ENCODE measurements around the gene DUS4L. TPM values are rescaled to one million over a fixed set of nuclear protein-coding genes. Genes with fewer than 3 reads are reported as not detected.
"Not testable (repeated sequence)": the region's sequence is repeated elsewhere in the genome, so short reads cannot be mapped to it uniquely, and the experiment has no call there.

Gene DUS4L, protein sequence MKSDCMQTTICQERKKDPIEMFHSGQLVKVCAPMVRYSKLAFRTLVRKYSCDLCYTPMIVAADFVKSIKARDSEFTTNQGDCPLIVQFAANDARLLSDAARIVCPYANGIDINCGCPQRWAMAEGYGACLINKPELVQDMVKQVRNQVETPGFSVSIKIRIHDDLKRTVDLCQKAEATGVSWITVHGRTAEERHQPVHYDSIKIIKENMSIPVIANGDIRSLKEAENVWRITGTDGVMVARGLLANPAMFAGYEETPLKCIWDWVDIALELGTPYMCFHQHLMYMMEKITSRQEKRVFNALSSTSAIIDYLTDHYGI
- polyA plus RNA-seq: 5.9 TPM

DNA sequence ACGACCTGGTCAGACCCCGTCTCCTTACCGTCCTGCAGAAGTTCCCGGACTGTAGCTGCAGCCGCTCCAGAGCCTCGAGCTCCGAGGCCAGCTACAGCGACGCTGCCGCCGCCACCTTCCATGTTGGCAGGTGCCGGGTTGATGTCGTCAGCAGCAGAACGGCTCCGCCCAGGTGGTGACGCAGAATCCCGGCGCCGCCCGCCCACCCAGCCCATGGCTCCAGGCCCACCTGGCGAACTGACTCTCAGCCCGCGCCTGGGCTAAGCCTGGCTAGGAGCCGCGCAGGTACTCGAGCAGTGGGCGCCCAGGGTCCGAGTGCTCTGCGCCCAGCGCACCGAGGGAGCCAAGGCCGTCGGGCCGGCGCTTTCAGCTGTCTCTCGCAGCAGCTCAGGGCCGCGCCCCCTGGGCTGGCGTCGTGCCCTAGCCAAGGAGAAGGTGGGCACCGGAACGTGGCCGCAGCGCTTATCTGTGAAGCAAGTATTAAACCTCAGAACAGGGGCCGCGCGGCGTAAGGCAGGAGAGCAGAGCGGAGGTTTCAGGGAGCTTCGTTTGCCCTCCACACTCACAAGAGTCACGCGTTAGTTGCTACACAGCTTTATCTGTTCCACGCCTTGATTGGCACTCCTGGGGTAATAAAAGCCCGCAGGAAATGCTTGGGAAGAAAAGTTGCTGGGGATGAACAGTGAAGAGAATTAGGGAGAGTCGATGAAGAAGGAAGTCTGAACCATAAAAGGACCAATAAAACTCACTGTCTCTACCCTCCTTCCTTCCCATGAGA, at the start of gene DUS4L, which contains the start of gene COG5:
DUS4L (plus strand) TSS at position 197 of the 778 bp plus-strand sequence. CDS start 3,100 bp downstream, outside the sequence.
COG5 (minus strand) TSS at position 146 of the 778 bp plus-strand sequence; CDS start at position 122, 24 bp downstream.
- Mint-ChIP-seq H3K9me3 (no peaks in the 10 kb centered on the region), H3K4me1 (peaks cover 37 to 42% (median 40%) of the 10 kb centered on the region in 3 donors), H3K4me3 (peak within 1 kb of the TSS; percentile 78 to 97 (median 92)), H3K27ac (peak within 1 kb of the TSS; percentile 51 to 93 (median 93)), H3K36me3 (peaks cover 9% of the 10 kb centered on the region), H3K27me3 (no peaks in the 10 kb centered on the region)

DNA sequence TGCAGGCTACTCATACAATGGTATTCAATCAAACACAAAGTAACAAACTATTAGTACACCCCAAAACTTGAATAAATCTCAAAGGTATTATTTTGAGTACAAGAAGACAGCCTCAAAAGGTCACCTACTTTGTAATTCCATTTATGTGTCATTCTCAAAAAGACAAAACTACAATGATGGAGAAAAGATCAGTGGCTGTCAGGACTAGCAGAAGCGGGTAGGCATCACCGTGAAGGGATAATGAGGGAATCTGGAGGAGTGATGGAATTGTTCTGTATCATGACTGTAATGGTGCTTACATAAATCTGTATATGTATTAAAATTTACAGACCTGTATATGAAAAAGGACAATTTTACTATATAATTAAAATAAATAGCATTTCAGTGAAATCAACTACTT, 37.1 kb upstream of the DUS4L start:
- H3K9me3 Mint-ChIP-seq: peaks cover 0 to 3% (median 0%) of the 10 kb centered on the region in 3 donors
- no peaks in the 10 kb centered on the region for H3K27me3 Mint-ChIP-seq
- no peak overlapping the region for H3K4me3 Mint-ChIP-seq
- peak overlapping the region in 1 of 3 donors; percentile 78 for H3K27ac Mint-ChIP-seq
- H3K4me1 Mint-ChIP-seq: peaks cover 0 to 11% (median 5%) of the 10 kb centered on the region in 3 donors
- H3K36me3 Mint-ChIP-seq: peaks cover 22% of the 10 kb centered on the region

DNA sequence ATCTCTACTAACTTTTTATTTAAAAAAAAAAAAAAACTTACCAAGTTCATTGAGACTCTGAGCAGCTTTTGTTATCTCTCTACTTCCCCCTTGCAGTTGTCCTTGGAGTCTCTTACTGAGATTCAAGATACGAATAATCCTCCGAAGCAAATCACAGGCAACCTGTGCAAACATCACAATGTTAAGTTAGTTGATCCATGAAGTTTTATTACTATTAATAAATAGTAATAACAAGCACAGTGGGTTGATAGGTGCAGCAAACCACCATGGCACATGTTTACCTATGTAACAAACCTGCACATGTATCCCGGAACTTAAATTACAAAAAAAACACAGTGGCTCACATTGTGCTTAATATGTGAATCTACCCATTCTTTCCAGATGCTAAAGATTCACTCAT, 36.6 kb upstream of the DUS4L start:
- Mint-ChIP-seq H3K4me1 (peaks cover 0 to 9% (median 5%) of the 10 kb centered on the region in 3 donors), H3K27me3 (no peaks in the 10 kb centered on the region), H3K4me3 (no peak overlapping the region), H3K36me3 (peaks cover 18% of the 10 kb centered on the region), H3K9me3 (no peaks in the 10 kb centered on the region), H3K27ac (no peak overlapping the region)

DNA sequence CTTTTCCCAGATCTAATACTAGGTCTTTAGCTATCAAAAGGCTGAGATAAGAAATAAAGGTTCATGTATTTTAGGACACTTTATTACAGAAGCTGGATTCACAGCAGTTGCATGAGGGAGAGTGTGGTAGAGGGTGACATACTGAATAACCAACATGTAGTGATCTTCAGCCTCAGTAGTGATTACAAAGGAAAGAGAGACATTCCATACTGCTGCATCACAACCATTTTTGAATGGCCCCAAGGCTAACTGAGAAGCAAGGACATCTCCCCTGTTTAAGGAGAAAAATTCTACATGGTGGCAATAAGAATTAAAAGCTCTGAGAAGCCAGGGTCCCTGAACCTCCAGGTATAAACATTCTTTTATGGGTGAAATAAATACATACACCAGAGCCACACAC, 35.3 kb upstream of the DUS4L start:
- Mint-ChIP-seq H3K27me3 (no peaks in the 10 kb centered on the region), H3K9me3 (no peaks in the 10 kb centered on the region), H3K36me3 (peaks cover 18% of the 10 kb centered on the region), H3K4me1 (peaks cover 2 to 9% (median 5%) of the 10 kb centered on the region in 3 donors), H3K4me3 (no peak overlapping the region), H3K27ac (no peak overlapping the region)

DNA sequence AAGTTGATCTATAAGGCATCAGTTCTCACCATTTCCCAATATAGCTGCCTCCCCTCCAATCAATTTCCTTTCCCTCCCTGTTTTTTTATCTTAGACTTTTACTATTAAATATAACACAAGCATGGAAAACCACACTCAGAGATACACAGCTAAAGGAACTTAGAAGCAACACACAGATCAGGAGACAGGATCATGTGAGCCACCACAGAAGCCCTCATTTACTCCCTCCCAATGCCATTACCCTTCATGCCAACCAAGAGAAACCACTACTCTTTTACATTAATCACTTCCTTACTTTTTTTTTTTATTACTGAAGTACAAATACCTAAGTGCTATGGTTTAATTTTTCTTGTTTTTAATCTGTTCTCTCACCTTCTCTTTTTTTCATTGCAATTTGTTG, 33.0 kb upstream of the DUS4L start:
- no peak overlapping the region for H3K4me3 Mint-ChIP-seq
- H3K27me3 Mint-ChIP-seq: no peaks in the 10 kb centered on the region
- peaks cover 4 to 20% (median 9%) of the 10 kb centered on the region in 3 donors for H3K4me1 Mint-ChIP-seq
- H3K36me3 Mint-ChIP-seq: peaks cover 17% of the 10 kb centered on the region
- H3K9me3 Mint-ChIP-seq: peaks cover 0 to 3% (median 0%) of the 10 kb centered on the region in 3 donors
- H3K27ac Mint-ChIP-seq: peak overlapping the region in 2 of 3 donors; percentile 57 to 71

DNA sequence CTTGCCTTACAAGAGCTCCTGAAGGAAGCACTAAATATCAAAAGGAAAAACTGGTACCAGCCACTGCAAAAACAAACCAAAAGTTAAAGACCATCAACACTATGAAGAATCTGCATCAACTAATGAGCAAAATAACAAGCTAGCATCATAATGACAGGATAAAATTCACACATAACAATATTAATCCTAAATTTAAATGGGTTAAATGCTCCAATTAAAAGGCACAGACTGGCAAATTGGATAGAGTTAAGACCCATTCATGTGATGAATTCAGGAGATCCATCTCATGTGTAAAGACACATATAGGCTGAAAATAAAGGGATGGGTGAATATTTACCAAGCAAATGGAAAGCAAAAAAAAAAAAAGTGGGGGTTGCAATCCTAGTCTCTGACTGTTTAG, 29.6 kb upstream of the DUS4L start:
- H3K27me3 Mint-ChIP-seq: no peaks in the 10 kb centered on the region
- peaks cover 0 to 3% (median 0%) of the 10 kb centered on the region in 3 donors for H3K9me3 Mint-ChIP-seq
- H3K4me1 Mint-ChIP-seq: peaks cover 4 to 16% (median 9%) of the 10 kb centered on the region in 3 donors
- H3K27ac Mint-ChIP-seq: peak overlapping the region in 1 of 3 donors; percentile 17
- H3K4me3 Mint-ChIP-seq: peak overlapping the region in 1 of 4 donors; percentile 19
- H3K36me3 Mint-ChIP-seq: peaks cover 27% of the 10 kb centered on the region

DNA sequence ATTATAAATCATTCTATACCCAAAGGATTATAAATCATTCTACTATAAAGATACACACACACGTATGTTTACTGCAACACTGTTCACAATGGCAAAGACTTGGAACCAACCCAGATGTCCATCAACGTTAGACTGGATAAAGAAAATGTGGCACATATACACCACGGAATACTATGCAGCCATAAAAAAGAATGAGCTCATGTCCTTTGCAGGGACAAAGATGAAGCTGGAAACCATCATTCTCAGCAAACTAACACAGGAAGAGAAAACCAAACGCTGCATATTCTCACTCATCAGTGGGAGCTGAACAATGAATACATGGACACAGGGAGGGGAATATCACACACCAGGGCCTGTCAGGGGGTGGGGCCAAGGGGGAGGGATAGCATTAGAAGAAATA, 26.5 kb upstream of the DUS4L start:
- peak overlapping the region in 1 of 3 donors; percentile 66 for H3K27ac Mint-ChIP-seq
- H3K27me3 Mint-ChIP-seq, H3K9me3 Mint-ChIP-seq, H3K4me3 Mint-ChIP-seq: not testable (repeated sequence)
- H3K36me3 Mint-ChIP-seq: peaks cover 32% of the 10 kb centered on the region
- peaks cover 3 to 11% (median 6%) of the 10 kb centered on the region in 3 donors for H3K4me1 Mint-ChIP-seq

DNA sequence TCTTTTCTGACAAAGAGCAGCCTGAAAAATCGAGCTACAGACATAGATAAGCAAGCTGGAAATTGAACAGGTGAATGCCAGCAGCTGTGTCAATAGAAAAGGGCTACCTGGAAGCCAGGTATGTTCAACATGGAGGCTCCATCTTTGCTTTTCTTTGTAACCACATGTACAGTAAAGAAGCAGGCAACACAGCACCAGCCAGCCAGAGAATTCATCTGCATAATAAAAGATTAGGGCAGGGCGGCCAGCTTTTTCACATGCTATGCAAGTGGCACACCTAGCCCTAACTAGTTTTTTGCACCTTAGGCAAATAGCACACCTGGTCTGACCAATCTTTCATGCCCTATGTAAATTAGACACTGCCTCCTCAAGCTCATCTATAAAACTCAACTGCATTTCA, 25.8 kb upstream of the DUS4L start:
- Mint-ChIP-seq H3K4me3 (no peak overlapping the region), H3K4me1 (peaks cover 6 to 12% (median 6%) of the 10 kb centered on the region in 3 donors), H3K9me3 (peaks cover 0 to 3% (median 0%) of the 10 kb centered on the region in 3 donors), H3K27ac (no peak overlapping the region), H3K27me3 (no peaks in the 10 kb centered on the region), H3K36me3 (peaks cover 35% of the 10 kb centered on the region)

DNA sequence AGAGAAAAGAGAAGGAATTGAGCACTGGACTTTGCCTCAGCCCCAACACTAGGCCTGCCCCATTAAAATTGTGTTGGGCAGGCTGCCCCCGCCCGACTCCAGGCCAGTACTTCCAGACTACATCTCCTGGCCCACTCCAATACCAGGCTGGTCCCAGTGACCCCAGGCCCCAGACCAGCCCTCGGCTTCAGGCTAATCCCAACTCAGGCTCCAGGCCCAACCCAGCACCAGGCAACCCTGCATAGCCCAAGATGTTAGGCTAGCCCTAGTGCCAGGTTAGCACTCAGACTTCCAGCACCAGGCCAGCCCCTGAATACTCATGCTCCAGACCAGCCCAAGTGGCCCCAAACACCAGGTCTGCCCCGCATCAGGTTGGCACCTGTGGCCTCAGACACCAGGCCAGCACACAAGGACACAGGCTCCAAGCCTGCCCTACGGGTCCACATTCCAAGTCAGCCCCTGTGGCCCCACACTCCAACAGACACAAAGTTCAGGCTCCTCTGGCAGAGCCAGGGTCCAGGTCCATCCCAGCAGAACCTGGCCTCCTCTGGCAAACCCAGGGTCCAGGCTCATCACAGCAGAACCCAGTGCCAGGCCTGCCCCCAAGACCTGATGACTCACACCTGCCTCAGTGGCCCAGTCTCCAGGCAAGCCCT, 20.3 kb upstream of the DUS4L start:
- H3K36me3 Mint-ChIP-seq: peaks cover 39% of the 10 kb centered on the region
- peaks cover 2 to 9% (median 3%) of the 10 kb centered on the region in 3 donors for H3K4me1 Mint-ChIP-seq
- H3K9me3 Mint-ChIP-seq: peaks cover 3 to 17% (median 12%) of the 10 kb centered on the region in 3 donors
- H3K4me3 Mint-ChIP-seq: no peak overlapping the region
- H3K27ac Mint-ChIP-seq: no peak overlapping the region
- no peaks in the 10 kb centered on the region for H3K27me3 Mint-ChIP-seq

DNA sequence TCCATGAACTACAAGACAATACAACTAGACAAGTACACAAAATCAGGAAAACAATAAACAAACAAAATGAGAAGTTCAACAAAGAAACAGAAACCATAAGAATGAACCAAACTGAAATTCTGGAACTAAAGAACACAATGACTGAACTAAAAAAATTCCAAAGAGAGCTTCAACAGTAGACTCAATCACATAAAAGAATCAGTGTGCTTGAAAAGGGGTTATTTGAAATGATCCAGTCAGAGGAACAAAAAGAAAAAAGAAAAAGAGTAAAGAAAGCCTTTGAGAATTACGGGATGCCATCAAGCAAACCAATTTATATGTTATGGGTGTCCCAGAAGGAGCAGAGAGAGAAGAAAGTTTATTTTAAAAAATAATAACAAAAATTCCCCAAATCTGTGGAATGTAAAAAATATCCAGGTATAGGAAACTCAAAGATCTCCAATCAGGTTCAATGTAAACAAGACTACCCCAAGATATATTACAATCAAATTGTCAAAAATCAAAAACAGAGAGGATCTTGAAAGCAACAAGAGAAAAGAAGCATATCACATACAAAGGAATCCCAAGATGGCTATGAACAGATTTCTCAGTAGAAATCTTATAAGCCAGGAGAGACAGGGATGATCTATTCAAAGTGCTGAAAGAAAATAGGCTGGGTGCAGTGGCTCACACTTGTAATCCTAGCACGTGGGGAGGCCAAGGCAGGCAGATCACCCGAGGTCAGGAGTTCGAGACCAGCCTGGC, 18.8 kb upstream of the DUS4L start:
- Mint-ChIP-seq H3K27ac (peak overlapping the region in 1 of 3 donors; percentile 79), H3K36me3 (peaks cover 37% of the 10 kb centered on the region), H3K27me3 (no peaks in the 10 kb centered on the region)

DNA sequence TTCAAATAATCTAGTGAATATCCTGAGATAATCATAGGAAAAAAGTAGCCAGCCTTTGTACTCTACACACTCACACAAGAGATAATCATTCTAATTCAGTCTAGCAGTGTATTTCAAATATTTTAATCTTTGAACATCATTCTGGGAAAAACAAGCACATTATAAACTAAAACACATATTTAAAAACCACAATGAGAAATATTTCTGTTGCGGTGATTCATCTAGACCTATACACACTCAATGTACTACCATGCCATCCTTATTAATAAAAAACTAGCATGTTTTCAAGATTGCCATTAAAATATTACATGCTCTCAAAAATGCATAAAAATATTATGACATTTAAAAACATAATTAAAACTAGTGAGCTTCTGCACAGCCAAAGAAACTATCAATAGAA, 11.8 kb upstream of the DUS4L start:
- Mint-ChIP-seq H3K4me3 (no peak overlapping the region), H3K27ac (peak overlapping the region in 1 of 3 donors; percentile 27), H3K36me3 (peaks cover 17% of the 10 kb centered on the region), H3K9me3 (peaks cover 0 to 4% (median under 1%) of the 10 kb centered on the region in 3 donors), H3K27me3 (no peaks in the 10 kb centered on the region), H3K4me1 (peaks cover 12 to 23% (median 19%) of the 10 kb centered on the region in 3 donors)

More for the DNA sequence above, 18.8 kb upstream of the DUS4L start:
- H3K9me3 Mint-ChIP-seq: peaks cover 3 to 17% (median 12%) of the 10 kb centered on the region in 3 donors
- H3K4me1 Mint-ChIP-seq: peaks cover 4 to 15% (median 6%) of the 10 kb centered on the region in 3 donors
- no peak overlapping the region for H3K4me3 Mint-ChIP-seq

DNA sequence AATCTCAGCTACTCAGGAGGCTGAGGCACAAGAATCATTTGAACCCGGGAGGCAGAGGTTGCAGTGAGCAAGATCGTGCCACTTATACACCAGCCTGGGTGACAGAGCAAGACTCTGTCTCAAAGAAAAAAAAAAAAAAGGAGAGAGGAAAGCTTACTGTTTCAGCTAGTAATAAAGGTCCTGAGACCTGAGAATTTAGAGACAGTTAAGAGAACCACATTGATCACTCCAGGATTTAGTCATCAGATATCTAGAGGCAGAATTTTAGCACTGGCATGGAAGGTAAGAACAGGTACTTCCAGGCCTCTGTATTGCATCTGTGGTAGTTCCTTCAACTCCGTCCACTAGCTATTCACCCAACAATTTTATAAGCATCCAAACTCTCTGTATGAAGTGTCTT, 7.9 kb upstream of the DUS4L start:
- H3K4me3 Mint-ChIP-seq: no peak overlapping the region
- no peak overlapping the region for H3K27ac Mint-ChIP-seq
- no peaks in the 10 kb centered on the region for H3K9me3 Mint-ChIP-seq
- peaks cover 10 to 29% (median 27%) of the 10 kb centered on the region in 3 donors for H3K4me1 Mint-ChIP-seq
- H3K36me3 Mint-ChIP-seq: peaks cover 3% of the 10 kb centered on the region
- no peaks in the 10 kb centered on the region for H3K27me3 Mint-ChIP-seq

DNA sequence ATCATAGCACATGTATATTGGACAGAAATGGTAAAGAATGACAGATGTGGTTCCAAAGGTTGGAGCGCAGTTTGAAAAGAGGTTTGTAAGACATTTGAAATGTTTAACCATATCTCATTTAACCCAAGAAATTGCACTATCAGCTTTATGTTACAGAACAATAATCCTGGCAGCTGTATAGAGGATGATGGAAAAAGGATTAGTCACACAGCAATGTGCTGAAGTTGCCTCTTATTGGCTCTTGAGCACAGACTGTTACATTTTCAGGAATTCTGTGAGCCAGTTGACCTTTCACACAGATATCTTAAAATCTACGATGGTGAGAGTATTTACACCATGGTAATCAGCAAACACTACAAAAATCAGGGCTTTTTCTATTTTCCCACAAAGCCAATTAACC, 3.9 kb upstream of the DUS4L start:
- Mint-ChIP-seq H3K27ac (no peak overlapping the region), H3K27me3 (no peaks in the 10 kb centered on the region), H3K4me3 (peak overlapping the region in 1 of 4 donors; percentile 78), H3K4me1 (peaks cover 32 to 44% (median 44%) of the 10 kb centered on the region in 3 donors), H3K9me3 (no peaks in the 10 kb centered on the region), H3K36me3 (peaks cover 3% of the 10 kb centered on the region)

DNA sequence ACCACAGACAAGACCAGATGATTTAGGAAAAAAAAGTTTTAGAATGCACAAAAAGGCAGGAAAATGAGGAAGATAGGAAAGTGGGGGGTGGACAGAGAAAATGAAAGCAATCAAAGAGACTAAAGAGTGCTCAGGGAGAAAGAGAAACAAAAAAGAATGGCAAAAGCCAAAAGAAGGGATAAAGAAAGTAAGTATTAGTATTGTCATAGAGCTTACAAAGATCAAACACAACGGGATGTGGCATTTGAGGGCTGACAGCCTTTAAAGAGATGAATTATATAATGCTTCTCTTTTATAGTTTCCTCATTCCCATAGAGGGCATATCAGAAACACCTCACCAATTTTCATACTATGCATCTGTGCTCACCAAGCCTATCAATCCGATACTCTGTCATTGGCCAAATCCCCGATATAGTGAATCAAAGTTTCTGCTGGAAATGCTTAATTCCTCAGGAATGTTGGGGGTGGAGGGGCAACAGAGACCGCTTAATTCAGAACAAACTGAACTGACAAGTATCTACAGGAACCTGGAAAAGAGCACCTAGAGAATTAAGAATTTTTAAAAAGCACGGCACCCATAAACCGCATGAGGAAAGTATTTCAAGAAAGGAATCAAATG, 2.8 kb upstream of the DUS4L start:
- H3K4me3 Mint-ChIP-seq: peak overlapping the region in 3 of 4 donors; percentile 56 to 80 (median 78)
- H3K36me3 Mint-ChIP-seq: peaks cover 4% of the 10 kb centered on the region
- no peaks in the 10 kb centered on the region for H3K9me3 Mint-ChIP-seq
- H3K4me1 Mint-ChIP-seq: peaks cover 34 to 42% (median 41%) of the 10 kb centered on the region in 3 donors
- peak overlapping the region in 2 of 3 donors; percentile 62 to 92 for H3K27ac Mint-ChIP-seq
- H3K27me3 Mint-ChIP-seq: no peaks in the 10 kb centered on the region
